WERI-Rb-1 (cell line): ENCODE results near the gene IL17RA.
A peak's percentile ranks its signal among the peaks of the same experiment; 100 is the strongest.

Experiments used
- DNase-seq: peaks from one replicate; pipeline ENCODE4 v3.0.0-alpha.2; 2020
- H3K27ac ChIP-seq: fragments of 250-450 bp; sonication (Bioruptor Pico); 2 replicates; pipeline ENCODE4 v1.5.1; 2020; ENCODE audit warnings: mild to moderate bottlenecking, moderate library complexity
- H3K27me3 ChIP-seq: fragments of 250-450 bp; sonication (Bioruptor Pico); 2 replicates; pipeline ENCODE4 v1.5.1; 2021; ENCODE audit warnings: mild to moderate bottlenecking, low read depth, moderate library complexity; ENCODE audit not compliant: insufficient read depth, severe bottlenecking
- H3K36me3 ChIP-seq: fragments of 250-450 bp; sonication (Bioruptor Pico); 2 replicates; pipeline ENCODE4 v1.5.1; 2020; ENCODE audit warnings: mild to moderate bottlenecking, moderate library complexity
- H3K4me3 ChIP-seq: 2 replicates; pipeline ENCODE4 v1.5.1; 2011; ENCODE audit warnings: low read depth, mild to moderate bottlenecking, control low read depth, low read length
- H3K9me3 ChIP-seq: fragments of 250-450 bp; sonication (Bioruptor Pico); 2 replicates; pipeline ENCODE4 v1.5.1; 2021; ENCODE audit warnings: mild to moderate bottlenecking, moderate library complexity; ENCODE audit not compliant: severe bottlenecking
- CTCF ChIP-seq: IDR thresholded peaks from 2 replicates; pipeline ENCODE4 v1.5.1; 2011; ENCODE audit warnings: low read depth, mild to moderate bottlenecking, control low read depth, inconsistent platforms, low read length

Gene IL17RA

GRCh38 chr22:17095538-17095937 is 10.7 kb downstream of the IL17RA start:
- Histone ChIP-seq H3K36me3 (peaks cover 6% of the 10 kb centered on the region), H3K27me3 (no peaks in the 10 kb centered on the region), H3K27ac (no peak overlapping the region), H3K4me3 (no peak overlapping the region), H3K9me3 (no peaks in the 10 kb centered on the region)
- DNase-seq = peak; percentile 51
- peak; percentile 58 for TF ChIP-seq CTCF

GRCh38 chr22:17096071-17096470 is 11.3 kb downstream of the IL17RA start:
- no peak for DNase-seq
- no peak for TF ChIP-seq CTCF
- H3K4me3 ChIP-seq = no peak overlapping the region

GRCh38 chr22:17097062-17097461 is 12.3 kb downstream of the IL17RA start:
- Histone ChIP-seq H3K4me3 (no peak overlapping the region), H3K27ac (no peak overlapping the region), H3K9me3 (no peaks in the 10 kb centered on the region), H3K36me3 (peaks cover 13% of the 10 kb centered on the region), H3K27me3 (no peaks in the 10 kb centered on the region)
- no peak for TF ChIP-seq CTCF
- no peak for DNase-seq

More at GRCh38 chr22:17096071-17096470, 11.3 kb downstream of the IL17RA start:
- Histone ChIP-seq H3K27me3 (no peaks in the 10 kb centered on the region), H3K27ac (no peak overlapping the region), H3K9me3 (no peaks in the 10 kb centered on the region), H3K36me3 (peaks cover 8% of the 10 kb centered on the region)

GRCh38 chr22:17097701-17098100 is 12.9 kb downstream of the IL17RA start:
- Histone ChIP-seq H3K27ac (no peak overlapping the region), H3K27me3 (no peaks in the 10 kb centered on the region), H3K4me3 (no peak overlapping the region), H3K36me3 (peaks cover 14% of the 10 kb centered on the region), H3K9me3 (no peaks in the 10 kb centered on the region)
- no peak for DNase-seq
- no peak for TF ChIP-seq CTCF

GRCh38 chr22:17098379-17098819 is 13.6 kb downstream of the IL17RA start:
- Histone ChIP-seq H3K36me3 (peaks cover 21% of the 10 kb centered on the region), H3K4me3 (no peak overlapping the region), H3K27me3 (no peaks in the 10 kb centered on the region), H3K9me3 (no peaks in the 10 kb centered on the region), H3K27ac (no peak overlapping the region)
- no peak for DNase-seq
- no peak for TF ChIP-seq CTCF

- H3K9me3 ChIP-seq = no peaks in the 10 kb centered on the region
- H3K4me3 ChIP-seq = no peak overlapping the region
- H3K27me3 ChIP-seq = no peaks in the 10 kb centered on the region
- peaks cover 21% of the 10 kb centered on the region for H3K36me3 ChIP-seq
- H3K27ac ChIP-seq = no peak overlapping the region
- TF ChIP-seq CTCF = no peak
- DNase-seq = no peak
Observed at GRCh38 chr22:17100621-17101020, 15.8 kb downstream of the IL17RA start.
